ENCODE results near the gene EXO1.
"Not testable (repeated sequence)": the region's sequence is repeated elsewhere in the genome, so short reads cannot be mapped to it uniquely, and the experiment has no call there.

EXO1 gene

GRCh38 chr1:241847540-241847795 lies 536 bp upstream of the EXO1 start:
- Histone ChIP-seq H3K4me3 (ENCODE audit: low read depth, low read length) (peak overlapping the region; percentile 99), H3K9ac (ENCODE audit: low read length) (peak overlapping the region; percentile 94), H3K36me3 (ENCODE audit: control insufficient read depth, insufficient read depth, low read length) (peaks cover 25% of the 10 kb centered on the region), H3K27ac (ENCODE audit: low read depth, low read length) (peak overlapping the region; percentile 97; the same call in 1 of the 2 replicates), H3K9me3 (ENCODE audit: control insufficient read depth, insufficient read depth, low read depth, low read length) (no peaks in the 10 kb centered on the region), H3K27me3 (ENCODE audit: control insufficient read depth, insufficient read depth, low read length) (no peaks in the 10 kb centered on the region), H3K4me1 (ENCODE audit: control insufficient read depth, insufficient read depth, low read length) (peaks cover 17% of the 10 kb centered on the region)

GRCh38 chr1:241848686-241849344 lies 811 bp downstream of the EXO1 start:
- H3K4me3 ChIP-seq (ENCODE audit: low read depth, low read length) = peak overlapping the region; percentile 99

DNA sequence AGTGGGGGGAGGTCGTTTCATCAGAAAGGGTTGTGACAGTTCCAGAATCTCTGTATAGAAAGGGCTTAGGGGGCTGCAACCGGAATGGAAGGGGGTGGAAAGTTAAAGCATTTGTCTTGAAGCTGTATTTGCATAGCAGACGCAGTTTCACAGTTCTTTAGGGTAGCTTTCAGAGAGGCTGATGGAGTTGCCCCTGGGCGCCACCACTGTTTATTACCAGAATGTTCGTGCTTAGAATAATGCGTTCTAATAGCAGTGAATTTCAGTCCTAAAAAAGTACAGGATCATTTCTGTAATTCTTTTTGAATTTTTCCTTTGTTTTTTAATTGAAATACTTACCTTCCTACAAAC lies 1.3 kb downstream of the EXO1 start:
- Histone ChIP-seq H3K27ac (ENCODE audit: low read depth, low read length) (no peak overlapping the region), H3K9ac (ENCODE audit: low read length) (peak overlapping the region; percentile 94), H3K36me3 (ENCODE audit: control insufficient read depth, insufficient read depth, low read length) (peaks cover 41% of the 10 kb centered on the region), H3K9me3 (ENCODE audit: control insufficient read depth, insufficient read depth, low read depth, low read length) (no peaks in the 10 kb centered on the region), H3K4me1 (ENCODE audit: control insufficient read depth, insufficient read depth, low read length) (peaks cover 17% of the 10 kb centered on the region), H3K4me3 (ENCODE audit: low read depth, low read length) (peak overlapping the region; percentile 99), H3K27me3 (ENCODE audit: control insufficient read depth, insufficient read depth, low read length) (no peaks in the 10 kb centered on the region)

More at GRCh38 chr1:241848686-241849344, 811 bp downstream of the EXO1 start:
- H3K36me3 ChIP-seq (ENCODE audit: control insufficient read depth, insufficient read depth, low read length) = peaks cover 37% of the 10 kb centered on the region
- H3K9ac ChIP-seq (ENCODE audit: low read length) = peak overlapping the region; percentile 94
- no peaks in the 10 kb centered on the region for H3K9me3 ChIP-seq (ENCODE audit: control insufficient read depth, insufficient read depth, low read depth, low read length)
- no peaks in the 10 kb centered on the region for H3K27me3 ChIP-seq (ENCODE audit: control insufficient read depth, insufficient read depth, low read length)
- H3K27ac ChIP-seq (ENCODE audit: low read depth, low read length) = no peak overlapping the region
- peaks cover 17% of the 10 kb centered on the region for H3K4me1 ChIP-seq (ENCODE audit: control insufficient read depth, insufficient read depth, low read length)

DNA sequence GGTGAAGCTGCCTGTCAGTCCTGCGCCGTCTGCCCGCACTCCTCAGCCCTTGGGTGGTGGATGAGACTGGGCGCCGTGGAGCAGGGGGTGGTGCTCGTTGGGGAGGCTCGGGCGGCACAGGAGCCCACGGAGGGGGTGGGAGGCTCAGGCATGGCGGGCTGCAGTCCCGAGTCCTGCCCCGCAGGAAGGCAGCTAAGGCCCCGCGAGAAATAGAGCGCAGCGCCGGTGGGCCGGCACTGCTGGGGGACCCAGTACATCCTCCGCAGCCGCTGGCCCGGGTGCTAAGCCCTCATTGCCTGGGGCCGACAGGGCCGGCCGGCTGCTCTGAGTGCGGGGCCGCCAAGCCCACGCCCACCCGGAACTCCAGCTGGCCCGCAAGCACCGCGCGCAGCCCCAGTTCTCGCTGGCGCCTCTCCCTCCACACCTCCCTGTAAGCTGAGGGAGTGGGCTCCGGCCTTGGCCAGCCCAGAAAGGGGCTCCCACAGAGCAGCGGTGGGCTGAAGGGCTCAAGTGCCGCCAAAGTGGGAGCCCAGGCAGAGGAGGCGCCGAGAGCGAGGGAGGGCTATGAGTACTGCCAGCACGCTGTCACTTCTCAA lies 7.6 kb downstream of the EXO1 start:
- not testable (repeated sequence) for H3K4me1 ChIP-seq (ENCODE audit: control insufficient read depth, insufficient read depth, low read length); H3K4me3 ChIP-seq (ENCODE audit: low read depth, low read length); H3K27ac ChIP-seq (ENCODE audit: low read depth, low read length); H3K9me3 ChIP-seq (ENCODE audit: control insufficient read depth, insufficient read depth, low read depth, low read length); H3K27me3 ChIP-seq (ENCODE audit: control insufficient read depth, insufficient read depth, low read length); H3K9ac ChIP-seq (ENCODE audit: low read length)
- H3K36me3 ChIP-seq (ENCODE audit: control insufficient read depth, insufficient read depth, low read length) = peaks cover 83% of the 10 kb centered on the region

DNA sequence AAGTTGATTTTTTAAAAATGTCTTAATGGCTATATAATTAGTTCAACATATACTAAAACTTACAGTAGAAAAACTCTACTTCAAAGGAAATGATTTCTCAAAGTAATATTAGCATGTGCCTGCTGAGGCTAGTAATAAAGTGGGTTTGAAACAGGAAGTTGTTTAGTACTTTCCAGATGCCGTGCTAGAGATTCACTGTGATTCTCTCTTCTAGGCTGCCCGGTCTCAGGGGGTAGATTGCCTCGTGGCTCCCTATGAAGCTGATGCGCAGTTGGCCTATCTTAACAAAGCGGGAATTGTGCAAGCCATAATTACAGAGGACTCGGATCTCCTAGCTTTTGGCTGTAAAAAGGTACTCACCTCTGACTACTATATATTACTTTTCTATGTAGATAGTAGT lies 9.1 kb downstream of the EXO1 start:
- H3K9me3 ChIP-seq (ENCODE audit: control insufficient read depth, insufficient read depth, low read depth, low read length) = no peaks in the 10 kb centered on the region
- H3K4me3 ChIP-seq (ENCODE audit: low read depth, low read length) = no peak overlapping the region
- no peaks in the 10 kb centered on the region for H3K4me1 ChIP-seq (ENCODE audit: control insufficient read depth, insufficient read depth, low read length)
- H3K27ac ChIP-seq (ENCODE audit: low read depth, low read length) = no peak overlapping the region
- no peaks in the 10 kb centered on the region for H3K27me3 ChIP-seq (ENCODE audit: control insufficient read depth, insufficient read depth, low read length)
- H3K36me3 ChIP-seq (ENCODE audit: control insufficient read depth, insufficient read depth, low read length) = peaks cover 82% of the 10 kb centered on the region
- no peak overlapping the region for H3K9ac ChIP-seq (ENCODE audit: low read length)

DNA sequence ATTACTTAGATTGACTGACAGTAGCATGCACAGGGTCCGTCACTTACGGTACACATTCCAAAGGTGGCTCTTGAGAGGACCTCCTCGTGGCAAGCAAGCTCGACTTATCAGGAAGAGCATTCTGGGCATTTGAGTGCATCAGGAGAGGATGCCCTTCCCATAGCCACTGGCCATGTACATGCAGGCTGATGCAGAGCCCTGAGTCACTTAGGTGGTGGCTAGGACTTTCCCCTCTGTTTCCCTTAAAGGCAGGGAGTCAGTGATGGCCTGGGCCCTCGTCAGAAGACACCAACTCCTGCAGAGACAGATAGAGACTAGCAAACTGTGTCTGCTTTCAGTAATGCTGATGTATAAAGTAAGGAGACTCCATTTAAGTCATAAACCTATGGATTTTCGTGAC lies 12.9 kb downstream of the EXO1 start:
- no peaks in the 10 kb centered on the region for H3K27me3 ChIP-seq (ENCODE audit: control insufficient read depth, insufficient read depth, low read length)
- peaks cover 90% of the 10 kb centered on the region for H3K36me3 ChIP-seq (ENCODE audit: control insufficient read depth, insufficient read depth, low read length)
- no peaks in the 10 kb centered on the region for H3K4me1 ChIP-seq (ENCODE audit: control insufficient read depth, insufficient read depth, low read length)
- H3K4me3 ChIP-seq (ENCODE audit: low read depth, low read length) = no peak overlapping the region
- no peaks in the 10 kb centered on the region for H3K9me3 ChIP-seq (ENCODE audit: control insufficient read depth, insufficient read depth, low read depth, low read length)
- no peak overlapping the region for H3K9ac ChIP-seq (ENCODE audit: low read length)
- no peak overlapping the region for H3K27ac ChIP-seq (ENCODE audit: low read depth, low read length)

GRCh38 chr1:241869022-241869421 lies 21.0 kb downstream of the EXO1 start:
- H3K9ac ChIP-seq (ENCODE audit: low read length) = no peak overlapping the region
- H3K4me1 ChIP-seq (ENCODE audit: control insufficient read depth, insufficient read depth, low read length) = no peaks in the 10 kb centered on the region
- H3K36me3 ChIP-seq (ENCODE audit: control insufficient read depth, insufficient read depth, low read length) = peaks cover 79% of the 10 kb centered on the region
- no peak overlapping the region for H3K4me3 ChIP-seq (ENCODE audit: low read depth, low read length)
- no peaks in the 10 kb centered on the region for H3K27me3 ChIP-seq (ENCODE audit: control insufficient read depth, insufficient read depth, low read length)
- H3K27ac ChIP-seq (ENCODE audit: low read depth, low read length) = no peak overlapping the region
- no peaks in the 10 kb centered on the region for H3K9me3 ChIP-seq (ENCODE audit: control insufficient read depth, insufficient read depth, low read depth, low read length)

GRCh38 chr1:241870336-241870735 lies 22.3 kb downstream of the EXO1 start:
- H3K9ac ChIP-seq (ENCODE audit: low read length) = no peak overlapping the region
- H3K36me3 ChIP-seq (ENCODE audit: control insufficient read depth, insufficient read depth, low read length) = peaks cover 76% of the 10 kb centered on the region
- H3K4me1 ChIP-seq (ENCODE audit: control insufficient read depth, insufficient read depth, low read length) = no peaks in the 10 kb centered on the region
- H3K4me3 ChIP-seq (ENCODE audit: low read depth, low read length) = no peak overlapping the region
- no peak overlapping the region for H3K27ac ChIP-seq (ENCODE audit: low read depth, low read length)
- no peaks in the 10 kb centered on the region for H3K27me3 ChIP-seq (ENCODE audit: control insufficient read depth, insufficient read depth, low read length)
- no peaks in the 10 kb centered on the region for H3K9me3 ChIP-seq (ENCODE audit: control insufficient read depth, insufficient read depth, low read depth, low read length)

- Histone ChIP-seq H3K9ac (ENCODE audit: low read length) (no peak overlapping the region), H3K27ac (ENCODE audit: low read depth, low read length) (no peak overlapping the region), H3K36me3 (ENCODE audit: control insufficient read depth, insufficient read depth, low read length) (peaks cover 70% of the 10 kb centered on the region), H3K4me1 (ENCODE audit: control insufficient read depth, insufficient read depth, low read length) (no peaks in the 10 kb centered on the region), H3K4me3 (ENCODE audit: low read depth, low read length) (no peak overlapping the region), H3K9me3 (ENCODE audit: control insufficient read depth, insufficient read depth, low read depth, low read length) (no peaks in the 10 kb centered on the region), H3K27me3 (ENCODE audit: control insufficient read depth, insufficient read depth, low read length) (no peaks in the 10 kb centered on the region)
Measured at GRCh38 chr1:241870746-241871430, 22.9 kb downstream of the EXO1 start.

DNA sequence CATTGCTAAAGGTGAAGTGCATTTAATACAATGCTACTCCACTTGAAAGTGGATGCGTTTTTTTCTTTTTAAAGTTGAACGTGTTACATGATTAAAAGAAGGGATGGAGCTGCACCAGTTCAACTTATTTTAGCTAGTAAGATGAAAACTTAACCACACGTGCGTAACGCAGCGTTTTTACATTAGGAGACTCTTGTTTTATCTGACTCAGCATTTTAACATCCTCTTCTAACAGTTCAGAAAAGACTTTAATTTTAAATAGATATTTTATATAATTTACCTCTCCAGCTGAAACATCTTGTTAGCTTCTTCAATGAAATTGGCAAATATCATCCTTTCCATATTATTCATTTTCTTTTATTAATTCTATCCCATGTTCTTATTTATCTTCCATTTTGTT lies 33.4 kb downstream of the EXO1 start:
- H3K36me3 ChIP-seq (ENCODE audit: control insufficient read depth, insufficient read depth, low read length) = peaks cover 66% of the 10 kb centered on the region
- no peak overlapping the region for H3K4me3 ChIP-seq (ENCODE audit: low read depth, low read length)
- H3K9me3 ChIP-seq (ENCODE audit: control insufficient read depth, insufficient read depth, low read depth, low read length) = no peaks in the 10 kb centered on the region
- H3K27me3 ChIP-seq (ENCODE audit: control insufficient read depth, insufficient read depth, low read length) = no peaks in the 10 kb centered on the region
- no peak overlapping the region for H3K9ac ChIP-seq (ENCODE audit: low read length)
- no peaks in the 10 kb centered on the region for H3K4me1 ChIP-seq (ENCODE audit: control insufficient read depth, insufficient read depth, low read length)
- H3K27ac ChIP-seq (ENCODE audit: low read depth, low read length) = no peak overlapping the region

- peaks cover 75% of the 10 kb centered on the region for H3K36me3 ChIP-seq (ENCODE audit: control insufficient read depth, insufficient read depth, low read length)
- H3K4me3 ChIP-seq (ENCODE audit: low read depth, low read length) = no peak overlapping the region
- H3K27me3 ChIP-seq (ENCODE audit: control insufficient read depth, insufficient read depth, low read length) = no peaks in the 10 kb centered on the region
- H3K27ac ChIP-seq (ENCODE audit: low read depth, low read length) = no peak overlapping the region
- no peaks in the 10 kb centered on the region for H3K9me3 ChIP-seq (ENCODE audit: control insufficient read depth, insufficient read depth, low read depth, low read length)
- H3K4me1 ChIP-seq (ENCODE audit: control insufficient read depth, insufficient read depth, low read length) = no peaks in the 10 kb centered on the region
- H3K9ac ChIP-seq (ENCODE audit: low read length) = no peak overlapping the region
Measured at GRCh38 chr1:241883159-241883558, 35.2 kb downstream of the EXO1 start.

Measured in HUES6 (cell line).